ENCODE measurements around the gene NCBP2L.

NCBP2L gene

DNA sequence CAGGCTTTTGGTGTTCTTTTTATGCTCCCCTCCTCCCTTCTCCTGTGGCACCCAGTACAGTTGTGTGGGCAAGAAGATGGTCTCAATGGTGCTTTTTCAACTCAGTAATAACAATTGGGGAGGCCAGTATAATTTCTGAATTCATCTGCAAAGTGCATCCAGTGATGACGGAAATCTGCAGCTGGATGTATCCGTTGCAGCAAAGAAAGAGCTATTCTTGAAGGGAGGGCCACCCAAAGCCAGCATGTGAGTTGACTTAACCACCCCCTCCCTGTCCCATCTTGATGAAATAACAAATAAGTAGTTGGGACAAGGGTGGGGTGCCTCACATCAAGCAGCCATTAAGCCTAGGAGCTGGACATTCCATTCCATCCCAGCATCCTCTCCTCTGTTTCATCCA, 32.7 kb upstream of the NCBP2L start:
- TF ChIP-seq, protein P1, sequence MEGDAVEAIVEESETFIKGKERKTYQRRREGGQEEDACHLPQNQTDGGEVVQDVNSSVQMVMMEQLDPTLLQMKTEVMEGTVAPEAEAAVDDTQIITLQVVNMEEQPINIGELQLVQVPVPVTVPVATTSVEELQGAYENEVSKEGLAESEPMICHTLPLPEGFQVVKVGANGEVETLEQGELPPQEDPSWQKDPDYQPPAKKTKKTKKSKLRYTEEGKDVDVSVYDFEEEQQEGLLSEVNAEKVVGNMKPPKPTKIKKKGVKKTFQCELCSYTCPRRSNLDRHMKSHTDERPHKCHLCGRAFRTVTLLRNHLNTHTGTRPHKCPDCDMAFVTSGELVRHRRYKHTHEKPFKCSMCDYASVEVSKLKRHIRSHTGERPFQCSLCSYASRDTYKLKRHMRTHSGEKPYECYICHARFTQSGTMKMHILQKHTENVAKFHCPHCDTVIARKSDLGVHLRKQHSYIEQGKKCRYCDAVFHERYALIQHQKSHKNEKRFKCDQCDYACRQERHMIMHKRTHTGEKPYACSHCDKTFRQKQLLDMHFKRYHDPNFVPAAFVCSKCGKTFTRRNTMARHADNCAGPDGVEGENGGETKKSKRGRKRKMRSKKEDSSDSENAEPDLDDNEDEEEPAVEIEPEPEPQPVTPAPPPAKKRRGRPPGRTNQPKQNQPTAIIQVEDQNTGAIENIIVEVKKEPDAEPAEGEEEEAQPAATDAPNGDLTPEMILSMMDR (IDR thresholded peaks at IDR 0.05), result no peak
- no peak overlapping the region for H3K27ac ChIP-seq
- peaks cover 4 to 10% of the 10 kb centered on the region in 2 experiments for H3K4me1 ChIP-seq (ENCODE audit: control insufficient read depth in 1 of 2, insufficient read depth in 1 of 2, low read depth in 1 of 2, low read length in 1 of 2)

DNA sequence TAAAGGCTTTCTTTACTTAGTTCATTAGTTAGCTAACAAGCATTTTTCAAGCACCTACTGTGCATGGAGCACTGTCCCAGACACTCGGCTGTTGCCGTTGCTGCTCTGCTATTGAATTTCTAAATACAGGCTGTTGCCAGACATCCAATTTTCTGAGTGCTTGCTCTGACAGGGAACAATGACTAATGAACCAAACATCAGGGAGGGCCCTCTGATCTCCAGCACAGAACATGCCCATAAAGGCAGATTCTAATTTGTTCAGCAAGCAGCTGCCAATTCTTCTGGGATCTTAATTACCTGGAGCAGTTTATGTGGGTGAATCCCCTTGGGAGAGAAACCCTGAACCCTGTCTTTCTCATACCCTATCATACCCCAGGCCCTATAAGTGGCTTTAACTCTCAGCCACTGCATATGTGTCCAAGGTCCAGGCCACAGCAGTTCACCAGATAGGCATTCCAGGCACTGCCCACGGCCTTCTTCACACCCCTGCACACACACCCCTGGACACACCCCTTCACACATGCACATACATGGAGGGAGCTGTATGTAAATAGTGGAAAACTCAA, 29.9 kb upstream of the NCBP2L start:
- TF ChIP-seq, protein P1 (IDR thresholded peaks at IDR 0.05), result no peak
- Histone ChIP-seq H3K9me3 (no peaks in the 10 kb centered on the region), H3K27ac (no peak overlapping the region), H3K27me3 (no peaks in the 10 kb centered on the region), H3K36me3 (no peaks in the 10 kb centered on the region), H3K4me3 (ENCODE audit: low read depth in 1 of 2, low read length in 1 of 2) (no peak overlapping the region), H3K4me1 (ENCODE audit: control insufficient read depth in 1 of 2, insufficient read depth in 1 of 2, low read depth in 1 of 2, low read length in 1 of 2) (peaks cover 0 to under 1% of the 10 kb centered on the region in 2 experiments)

More for the DNA sequence above, 32.7 kb upstream of the NCBP2L start:
- no peaks in the 10 kb centered on the region for H3K9me3 ChIP-seq
- H3K4me3 ChIP-seq (ENCODE audit: low read depth in 1 of 2, low read length in 1 of 2), result no peak overlapping the region
- H3K36me3 ChIP-seq, result no peaks in the 10 kb centered on the region
- H3K27me3 ChIP-seq, result peaks cover 8% of the 10 kb centered on the region

DNA sequence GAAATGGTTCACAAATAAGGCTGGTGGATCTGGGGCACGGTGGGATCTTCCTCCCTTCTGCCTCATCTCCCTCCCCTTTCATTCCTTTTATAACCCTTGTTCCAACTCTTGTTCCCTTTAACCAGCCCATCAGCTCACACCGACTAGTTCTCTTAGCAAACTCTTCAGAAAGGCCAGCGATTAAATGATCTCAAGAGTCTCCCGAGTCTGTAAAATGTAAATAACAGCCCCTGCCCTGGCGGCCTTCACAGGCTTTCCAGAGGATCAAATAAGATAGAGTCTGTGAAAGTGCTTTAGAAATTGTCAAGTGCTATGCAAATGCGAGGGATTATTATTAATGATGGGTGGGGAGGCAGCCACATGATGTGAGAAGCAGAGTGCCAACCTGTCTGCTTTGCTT, 29.0 kb upstream of the NCBP2L start:
- no peaks in the 10 kb centered on the region for H3K27me3 ChIP-seq
- no peaks in the 10 kb centered on the region for H3K36me3 ChIP-seq
- no peaks in the 10 kb centered on the region for H3K9me3 ChIP-seq
- TF ChIP-seq, protein P1 (IDR thresholded peaks at IDR 0.05), result no peak
- H3K27ac ChIP-seq, result no peak overlapping the region
- no peak overlapping the region for H3K4me3 ChIP-seq (ENCODE audit: low read depth in 1 of 2, low read length in 1 of 2)
- no peaks in the 10 kb centered on the region for H3K4me1 ChIP-seq (ENCODE audit: control insufficient read depth in 1 of 2, insufficient read depth in 1 of 2, low read depth in 1 of 2, low read length in 1 of 2)

DNA sequence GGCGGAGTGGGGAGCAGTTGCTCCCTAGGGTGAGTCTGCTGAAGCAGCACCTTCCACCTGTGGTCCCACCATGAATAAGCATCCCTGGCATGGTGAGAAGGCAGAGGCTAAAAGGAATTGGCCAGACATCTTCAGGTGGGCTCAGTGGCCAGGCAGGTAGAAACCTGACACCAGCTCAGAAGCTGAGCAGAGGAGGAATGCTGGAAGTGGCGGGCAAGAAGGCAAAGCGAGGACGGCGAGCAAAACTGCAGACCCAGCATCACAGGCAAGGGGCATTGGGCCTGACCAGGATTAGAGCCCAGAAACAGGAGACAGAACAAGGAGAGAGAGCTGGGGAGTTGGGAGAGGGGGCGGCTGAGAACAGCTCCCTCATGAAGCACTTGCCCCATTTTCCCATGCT, 27.3 kb upstream of the NCBP2L start:
- Histone ChIP-seq H3K27ac (no peak overlapping the region), H3K27me3 (no peaks in the 10 kb centered on the region), H3K36me3 (no peaks in the 10 kb centered on the region), H3K4me3 (ENCODE audit: low read depth in 1 of 2, low read length in 1 of 2) (no peak overlapping the region), H3K9me3 (no peaks in the 10 kb centered on the region), H3K4me1 (ENCODE audit: control insufficient read depth in 1 of 2, insufficient read depth in 1 of 2, low read depth in 1 of 2, low read length in 1 of 2) (no peaks in the 10 kb centered on the region)
- TF ChIP-seq, protein P1 (IDR thresholded peaks at IDR 0.05), result no peak

DNA sequence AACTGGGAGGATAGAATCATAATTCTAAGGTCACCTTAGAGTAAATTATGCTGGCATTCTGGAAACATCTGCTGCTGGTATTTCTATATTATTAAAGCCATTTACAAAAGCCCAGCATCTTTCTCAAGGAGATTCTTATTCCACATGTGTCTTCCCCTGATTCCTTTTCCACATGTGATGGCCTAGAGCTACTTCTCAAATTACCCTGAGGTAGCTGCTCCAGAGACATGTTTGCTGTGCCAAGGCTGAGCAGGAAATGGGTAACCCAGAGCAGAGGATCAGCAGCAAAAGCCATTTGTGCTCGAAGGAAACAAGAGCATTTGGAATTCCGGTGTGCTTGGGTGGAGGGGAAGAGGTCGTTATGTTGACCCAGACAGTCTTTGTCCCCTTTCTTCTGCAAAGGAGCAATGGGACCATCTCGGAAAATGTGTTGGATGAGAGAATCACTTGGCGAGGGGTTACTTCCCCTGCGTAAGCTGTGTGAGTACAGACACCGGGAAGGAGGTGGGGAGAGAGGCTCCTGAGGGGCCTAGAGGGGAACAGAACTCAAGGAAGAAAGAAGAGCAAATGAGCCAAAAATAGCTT, 26.6 kb upstream of the NCBP2L start:
- Histone ChIP-seq H3K36me3 (no peaks in the 10 kb centered on the region), H3K9me3 (no peaks in the 10 kb centered on the region), H3K27me3 (no peaks in the 10 kb centered on the region), H3K4me3 (ENCODE audit: low read depth in 1 of 2, low read length in 1 of 2) (no peak overlapping the region), H3K4me1 (ENCODE audit: control insufficient read depth in 1 of 2, insufficient read depth in 1 of 2, low read depth in 1 of 2, low read length in 1 of 2) (no peaks in the 10 kb centered on the region), H3K27ac (no peak overlapping the region)
- TF ChIP-seq, protein P1 (IDR thresholded peaks at IDR 0.05), result no peak

Measured in neutrophil (primary cell).